AG04449 (cell line): ENCODE measurements around the gene RAP1GAP2.
A peak's percentile ranks its signal among the peaks of the same experiment; 100 is the strongest.
"Not testable (repeated sequence)": the region's sequence is repeated elsewhere in the genome, so short reads cannot be mapped to it uniquely, and the experiment has no call there.

Source experiments
- CTCF ChIA-PET: fragments of 350-600 bp; formaldehyde crosslinking; extraction: SDS; loops from one replicate; lab custom pipeline; 2021; ENCODE audit warnings: antibody characterized with exemption; lab: Yijun Ruan, JAX
- POLR2A ChIA-PET: fragments of 400-600, 350-600 bp; formaldehyde crosslinking; extraction: SDS; loops from one replicate; lab custom pipeline; 2020; ENCODE audit warnings: antibody characterized with exemption, inconsistent platforms; lab: Yijun Ruan, JAX
- DNase-seq: peaks from one replicate; pipeline ENCODE4 v3.0.0-alpha.2; 2010; ENCODE audit warnings: low read depth, low spot score
- H3K4me3 ChIP-seq: 2 replicates; pipeline ENCODE4 v1.5.1; 2011; ENCODE audit warnings: low read depth, mild to moderate bottlenecking, control low read depth, low read length
- CTCF ChIP-seq: IDR thresholded peaks from one replicate; pipeline ENCODE4 v1.5.1; 2011; ENCODE audit warnings: mild to moderate bottlenecking, moderate library complexity, low read length, control low read depth, inconsistent platforms; ENCODE audit not compliant: insufficient read depth; ENCODE audit errors: missing control alignments

The RAP1GAP2 gene

DNA sequence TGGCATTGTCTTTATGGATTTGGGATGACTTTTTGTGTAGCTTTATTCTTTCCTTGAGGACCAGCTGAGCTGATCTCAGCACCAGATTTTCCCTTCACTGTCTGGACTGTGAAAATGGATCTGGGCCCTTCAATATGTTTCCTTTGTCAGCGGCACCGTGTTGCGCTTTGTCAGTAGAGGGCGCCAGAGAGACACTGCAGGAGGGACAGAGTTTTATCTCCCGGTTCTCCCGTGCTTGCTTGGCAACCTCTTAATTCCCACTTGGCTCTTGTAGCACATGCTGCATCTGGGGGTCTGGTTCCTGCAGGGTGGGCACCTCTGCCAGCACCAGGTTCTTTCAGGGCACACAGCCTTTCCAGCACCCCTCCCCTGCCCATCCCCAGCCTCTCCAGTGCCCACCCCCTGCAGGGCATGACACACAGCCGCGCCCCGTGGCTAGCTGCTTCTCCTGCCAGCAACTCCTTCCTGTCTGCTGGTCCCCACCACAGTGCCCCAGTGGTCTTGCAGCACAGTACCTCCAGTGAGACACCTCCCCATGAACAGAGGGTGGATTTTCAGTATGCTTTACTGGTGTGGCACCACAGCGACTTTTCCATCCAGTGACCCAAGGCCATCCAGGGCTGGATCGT lies 247.6 kb downstream of the RAP1GAP2 start:
- no peak overlapping the region for H3K4me3 ChIP-seq
- TF ChIP-seq CTCF = no peak
- ChIA-PET POLR2A (no interaction called here), CTCF (no interaction called here)
- no peak for DNase-seq

- no peak for TF ChIP-seq CTCF
- H3K4me3 ChIP-seq = no peak overlapping the region
- ChIA-PET CTCF (no interaction called here), POLR2A (no interaction called here)
- no peak for DNase-seq
Measured at GRCh38 chr17:3046753-3047152, 250.5 kb downstream of the RAP1GAP2 start.

- peak; percentile 69 for TF ChIP-seq CTCF
- H3K4me3 ChIP-seq = peak overlapping the region; percentile 67
- POLR2A ChIA-PET = no interaction called here
- peak; percentile 61 for DNase-seq
- CTCF ChIA-PET = interaction anchor here (1.2 to 1.7 kb wide), 3 partner anchors 596 to 601 kb away, joined by 3 to 7 read pairs (median 4); no protein-coding TSS in a partner anchor
Measured at GRCh38 chr17:3048727-3049471, 252.7 kb downstream of the RAP1GAP2 start.

DNA sequence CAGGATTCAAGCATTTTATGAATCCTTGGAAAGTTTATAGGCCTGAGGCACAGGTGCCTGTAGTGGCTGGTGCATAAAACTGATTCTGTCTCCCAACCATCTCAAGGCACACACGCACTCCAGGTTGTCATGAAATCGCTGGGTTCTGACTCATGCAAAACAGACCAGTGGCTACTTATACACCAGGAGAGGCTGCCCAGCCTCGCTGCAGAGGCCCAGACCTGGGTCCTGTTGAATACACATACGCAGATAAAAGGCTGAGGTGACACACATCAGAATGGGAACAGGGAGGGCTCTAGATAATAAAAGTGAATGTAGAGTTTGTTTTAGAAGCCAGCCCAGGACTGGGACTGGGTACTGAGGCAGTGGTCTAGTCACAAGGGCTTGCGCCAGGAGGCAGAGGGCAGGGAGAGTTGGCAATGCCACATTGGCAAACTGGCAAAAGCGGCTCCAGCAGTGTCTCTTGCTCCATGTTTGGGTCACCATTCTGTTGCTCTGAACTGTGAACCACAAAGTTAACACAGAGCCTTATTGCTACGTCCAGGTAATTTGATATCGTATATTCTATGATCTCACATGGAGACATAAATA lies 253.6 kb downstream of the RAP1GAP2 start:
- DNase-seq = no peak
- no peak for TF ChIP-seq CTCF
- H3K4me3 ChIP-seq = no peak overlapping the region
- POLR2A ChIA-PET = no interaction called here
- CTCF ChIA-PET = interaction anchor here (1.6 to 1.7 kb wide), 2 partner anchors 598 to 600 kb away, joined by 4 to 7 read pairs; no protein-coding TSS in a partner anchor

DNA sequence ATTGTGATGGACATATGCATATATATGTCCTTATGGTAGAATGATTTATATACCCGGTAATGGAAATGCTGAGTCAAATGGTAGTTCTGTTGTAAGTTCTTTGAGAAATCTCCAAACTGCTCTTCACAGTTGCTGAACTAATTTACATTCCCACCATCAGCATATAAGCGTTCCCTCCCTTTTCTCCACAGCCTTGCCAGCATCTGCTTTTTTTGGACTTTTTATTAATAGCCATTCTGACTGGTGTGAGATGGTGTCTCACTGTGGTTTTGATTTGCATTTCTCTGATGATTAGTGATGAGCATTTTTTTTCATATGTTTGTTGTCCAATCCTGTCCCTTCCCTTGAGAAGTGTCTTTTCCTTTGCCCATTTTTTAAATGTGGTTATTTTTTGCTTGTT lies 258.6 kb downstream of the RAP1GAP2 start:
- CTCF ChIA-PET, DNase-seq, POLR2A ChIA-PET, H3K4me3 ChIP-seq: not testable (repeated sequence)

- POLR2A ChIA-PET, H3K4me3 ChIP-seq, CTCF ChIA-PET, DNase-seq: not testable (repeated sequence)
Measured at GRCh38 chr17:3062824-3063377, 266.7 kb downstream of the RAP1GAP2 start.

- H3K4me3 ChIP-seq, CTCF ChIA-PET, DNase-seq, POLR2A ChIA-PET: not testable (repeated sequence)
Measured at GRCh38 chr17:3063507-3063906, 267.3 kb downstream of the RAP1GAP2 start, which contains the start of gene OR1D5. Gene OR1D5, minus strand, starts transcription at chr17:3063607. Its CDS starts 0 bp downstream, at chr17:3063607.

GRCh38 chr17:3065192-3065591 lies 269.0 kb downstream of the RAP1GAP2 start:
- POLR2A ChIA-PET, DNase-seq, H3K4me3 ChIP-seq, CTCF ChIA-PET: not testable (repeated sequence)

DNA sequence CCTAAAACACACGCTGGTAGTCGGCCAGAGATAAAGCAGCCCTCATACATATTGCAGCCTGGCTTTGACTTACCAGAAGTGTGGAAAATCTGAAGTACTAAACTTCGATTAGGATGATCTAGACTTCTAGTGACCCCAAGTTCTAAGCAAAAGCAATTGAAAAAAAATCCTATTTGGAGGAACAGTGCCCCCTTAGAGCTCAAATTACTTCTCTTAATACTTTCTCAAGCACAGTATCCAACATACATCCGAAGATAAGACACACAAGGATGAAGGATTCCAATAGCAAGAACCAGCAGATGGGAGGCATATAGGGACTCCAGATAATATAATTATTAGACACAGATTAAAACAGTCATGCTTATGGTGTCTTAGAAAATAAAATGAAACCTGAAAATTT lies 277.6 kb downstream of the RAP1GAP2 start:
- CTCF ChIA-PET, POLR2A ChIA-PET, DNase-seq, H3K4me3 ChIP-seq: not testable (repeated sequence)
